ENCODE results near the gene SLC1A2.

Gene SLC1A2

GRCh38 chr11:35348898-35349687 lies 70.3 kb downstream of the SLC1A2 start:
- DNase-seq (ENCODE audit: low read depth) = no peak

GRCh38 chr11:35347921-35348331 lies 71.4 kb downstream of the SLC1A2 start:
- DNase-seq (ENCODE audit: low read depth) = no peak

GRCh38 chr11:35347173-35347878 lies 72.0 kb downstream of the SLC1A2 start:
- DNase-seq (ENCODE audit: low read depth) = no peak

GRCh38 chr11:35346472-35347156 lies 72.7 kb downstream of the SLC1A2 start:
- DNase-seq (ENCODE audit: low read depth) = no peak

- no peak for DNase-seq (ENCODE audit: low read depth)
These were observed 74.4 kb downstream of the SLC1A2 start for GRCh38 chr11:35344681-35345574.

- no peak for DNase-seq (ENCODE audit: low read depth)
These were observed 76.2 kb downstream of the SLC1A2 start for GRCh38 chr11:35343033-35343598.

GRCh38 chr11:35340715-35341114 lies 78.6 kb downstream of the SLC1A2 start:
- DNase-seq (ENCODE audit: low read depth) = no peak

- DNase-seq (ENCODE audit: low read depth) = no peak
These were observed 79.3 kb downstream of the SLC1A2 start for GRCh38 chr11:35340071-35340470.

GRCh38 chr11:35338921-35339320 lies 80.4 kb downstream of the SLC1A2 start:
- DNase-seq (ENCODE audit: low read depth) = no peak

- DNase-seq (ENCODE audit: low read depth) = no peak
These were observed 81.4 kb downstream of the SLC1A2 start for GRCh38 chr11:35337914-35338305.

GRCh38 chr11:35337136-35337913 lies 82.0 kb downstream of the SLC1A2 start:
- no peak for DNase-seq (ENCODE audit: low read depth)

GRCh38 chr11:35336726-35337125 lies 82.6 kb downstream of the SLC1A2 start:
- DNase-seq (ENCODE audit: low read depth) = no peak

GRCh38 chr11:35335226-35335625 lies 84.1 kb downstream of the SLC1A2 start:
- DNase-seq (ENCODE audit: low read depth) = no peak

GRCh38 chr11:35334385-35335090 lies 84.8 kb downstream of the SLC1A2 start:
- no peak for DNase-seq (ENCODE audit: low read depth)

GRCh38 chr11:35332524-35332923 lies 86.8 kb downstream of the SLC1A2 start:
- DNase-seq (ENCODE audit: low read depth) = no peak

- no peak for DNase-seq (ENCODE audit: low read depth)
These were observed 88.4 kb downstream of the SLC1A2 start for GRCh38 chr11:35330931-35331330.

GRCh38 chr11:35330156-35330889 lies 89.0 kb downstream of the SLC1A2 start:
- DNase-seq (ENCODE audit: low read depth) = no peak

- DNase-seq (ENCODE audit: low read depth) = no peak
These were observed 91.5 kb downstream of the SLC1A2 start for GRCh38 chr11:35327829-35328228.

GRCh38 chr11:35326266-35326879 lies 93.0 kb downstream of the SLC1A2 start:
- no peak for DNase-seq (ENCODE audit: low read depth)
